HG03159 (cell line): ENCODE results near the gene MTR.
"Not testable (repeated sequence)": the region's sequence is repeated elsewhere in the genome, so short reads cannot be mapped to it uniquely, and the experiment has no call there.

Experiments
- ATAC-seq: cut with Tn5 transposase; IDR thresholded peaks from one replicate; pipeline ENCODE4 v1.9.1; 2021; ENCODE audit warnings: mild to moderate bottlenecking, moderate library complexity; ENCODE audit not compliant: unreplicated experiment

Gene MTR

GRCh38 chr1:236829085-236829484 lies 34.0 kb downstream of the MTR start:
- no peak for ATAC-seq

GRCh38 chr1:236830116-236830515 lies 35.0 kb downstream of the MTR start:
- no peak for ATAC-seq

- ATAC-seq = no peak
Observed at GRCh38 chr1:236830560-236830959, 35.5 kb downstream of the MTR start.

- no peak for ATAC-seq
Observed at GRCh38 chr1:236833575-236833974, 38.5 kb downstream of the MTR start.

- no peak for ATAC-seq
Observed at GRCh38 chr1:236834876-236835275, 39.8 kb downstream of the MTR start.

GRCh38 chr1:236835491-236835890 lies 40.4 kb downstream of the MTR start:
- ATAC-seq = no peak

- no peak for ATAC-seq
Observed at GRCh38 chr1:236836157-236836556, 41.1 kb downstream of the MTR start.

GRCh38 chr1:236837115-236837514 lies 42.0 kb downstream of the MTR start:
- ATAC-seq = no peak

- ATAC-seq = no peak
Observed at GRCh38 chr1:236837897-236838296, 42.8 kb downstream of the MTR start.

GRCh38 chr1:236841341-236841740 lies 46.2 kb downstream of the MTR start:
- ATAC-seq = no peak

- no peak for ATAC-seq
Observed at GRCh38 chr1:236844499-236845271, 49.6 kb downstream of the MTR start.

GRCh38 chr1:236845830-236846229 lies 50.7 kb downstream of the MTR start:
- no peak for ATAC-seq

GRCh38 chr1:236848274-236848923 lies 53.3 kb downstream of the MTR start:
- ATAC-seq = no peak

GRCh38 chr1:236850077-236850979 lies 55.2 kb downstream of the MTR start:
- ATAC-seq = no peak

- no peak for ATAC-seq
Observed at GRCh38 chr1:236851871-236852270, 56.8 kb downstream of the MTR start.

GRCh38 chr1:236853921-236854604 lies 59.0 kb downstream of the MTR start:
- ATAC-seq = no peak

- ATAC-seq = no peak
Observed at GRCh38 chr1:236854605-236854983, 59.5 kb downstream of the MTR start.

- not testable (repeated sequence) for ATAC-seq
Observed at GRCh38 chr1:236856649-236857048, 61.6 kb downstream of the MTR start.

- no peak for ATAC-seq
Observed at GRCh38 chr1:236858165-236858564, 63.1 kb downstream of the MTR start.

- ATAC-seq = no peak
Observed at GRCh38 chr1:236860101-236860500, 65.0 kb downstream of the MTR start.

GRCh38 chr1:236860674-236861073 lies 65.6 kb downstream of the MTR start:
- ATAC-seq = no peak
